GM23248 (cell line): Measurements from ENCODE around the gene MYH15. TPM values are rescaled to one million over a fixed set of nuclear protein-coding genes. Genes with fewer than 3 reads are reported as not detected.

ENCODE experiments used
- DNase-seq: peaks from one replicate; pipeline ENCODE4 v3.0.0-alpha.2; 2015
- H2AFZ ChIP-seq: fragments of 200-600 bp; sonication (generic); 2 replicates; pipeline ENCODE4 v1.6.1; 2016; ENCODE audit warnings: antibody characterized with exemption
- H3F3A ChIP-seq: fragments of 200-600 bp; sonication (generic); 2 replicates; pipeline ENCODE4 v1.6.1; 2016; ENCODE audit warnings: mild to moderate bottlenecking, antibody characterized with exemption, mixed run types; ENCODE audit not compliant: insufficient read depth
- H3K27ac ChIP-seq: fragments of 200-600 bp; sonication (generic); 2 replicates; pipeline ENCODE4 v1.5.1; 2016; ENCODE audit warnings: mild to moderate bottlenecking
- H3K27me3 ChIP-seq: fragments of 200-600 bp; sonication (generic); replicated peaks from 2 replicates; pipeline ENCODE4 v1.6.1; 2016; ENCODE audit warnings: mild to moderate bottlenecking; ENCODE audit not compliant: insufficient read depth
- H3K36me3 ChIP-seq: fragments of 200-600 bp; sonication (generic); 2 replicates; pipeline ENCODE4 v1.6.1; 2016; ENCODE audit warnings: low read depth, mild to moderate bottlenecking
- H3K4me1 ChIP-seq: fragments of 200-600 bp; sonication (generic); 2 replicates; pipeline ENCODE4 v1.6.1; 2016; ENCODE audit warnings: mild to moderate bottlenecking; ENCODE audit not compliant: insufficient read depth
- H3K4me2 ChIP-seq: fragments of 200-600 bp; sonication (generic); one replicate; pipeline ENCODE4 v1.6.1; 2016; ENCODE audit warnings: mild to moderate bottlenecking; ENCODE audit not compliant: unreplicated experiment
- H3K4me3 ChIP-seq: fragments of 200-600 bp; sonication (generic); 2 replicates; pipeline ENCODE4 v1.5.1; 2016; ENCODE audit warnings: mild to moderate bottlenecking
- H3K79me2 ChIP-seq: fragments of 200-600 bp; sonication (generic); 2 replicates; pipeline ENCODE4 v1.6.1; 2016; ENCODE audit warnings: mild to moderate bottlenecking; ENCODE audit not compliant: insufficient read depth
- H3K9ac ChIP-seq: fragments of 200-600 bp; sonication (generic); 2 replicates; pipeline ENCODE4 v1.6.1; 2016; ENCODE audit warnings: mild to moderate bottlenecking
- H3K9me2 ChIP-seq: fragments of 200-600 bp; sonication (generic); 2 replicates; pipeline ENCODE4 v1.6.1; 2016; ENCODE audit warnings: mixed run types, mild to moderate bottlenecking, moderate library complexity; ENCODE audit not compliant: insufficient read depth
- H3K9me3 ChIP-seq: fragments of 200-600 bp; sonication (generic); one replicate; pipeline ENCODE4 v1.6.1; 2017; ENCODE audit warnings: low read depth
- H4K20me1 ChIP-seq: fragments of 200-600 bp; sonication (generic); 2 replicates; pipeline ENCODE4 v1.6.0; 2016; ENCODE audit not compliant: insufficient read depth
- EZH2 ChIP-seq: fragments of 200-600 bp; sonication (generic); IDR thresholded peaks from 2 replicates; pipeline ENCODE4 v1.6.1; 2018; ENCODE audit warnings: antibody characterized with exemption, mild to moderate bottlenecking; ENCODE audit not compliant: insufficient read depth, poor library complexity, severe bottlenecking
- EZH2phosphoT487 ChIP-seq: fragments of 200-600 bp; sonication (generic); IDR thresholded peaks from 2 replicates; pipeline ENCODE4 v1.6.1; 2018; ENCODE audit warnings: antibody characterized with exemption, moderate library complexity, mild to moderate bottlenecking, low read depth; ENCODE audit not compliant: insufficient read depth
- WGBS, 2 experiments: methylation state at CpG; one replicate each; pipeline ENCODE4 v1.1.6; 2015 to 2017; ENCODE audit warnings: low lambda C conversion rate in 2 of 2, low coverage in 1 of 2; ENCODE audit errors: missing lambda C conversion rate in 2 of 2; 5-methylcytosine and 5-hydroxymethylcytosine counted together
- in situ Hi-C: fragments of 300-500 bp; cut with MboI; formaldehyde crosslinking; loops from 2 replicates; pipeline ENCODE4 v1.15.0; 2020
- polyA plus RNA-seq: library from polyadenylated mRNA; unstranded; fragments of >200 nt; fragmentation: Nextera tagmentation; extraction: Ambion mirVana; gene quantifications from 2 replicates; pipeline ENCODE4 v1.2.1, GENCODE V29; 2016
- total RNA-seq: library from RNA; depleted of rRNA; stranded (reverse); fragments of >200 nt; shearing (Covaris generic); gene quantifications from 2 replicates; pipeline ENCODE4 v1.2.3, GENCODE V29; 2014

Gene MYH15
- total and polyA plus RNA-seq, 2 experiments from 2014 or later: 0.08 to 0.11 TPM

GRCh38 chr3:108516881-108517280 is 6.5 kb upstream of the MYH15 start:
- Histone ChIP-seq H3K36me3 (no peaks in the 10 kb centered on the region), H3K4me1 (no peaks in the 10 kb centered on the region), H3K9me3 (no peaks in the 10 kb centered on the region), H3F3A (no peaks in the 10 kb centered on the region), H2AFZ (no peak overlapping the region), H3K4me2 (no peak overlapping the region), H3K79me2 (no peaks in the 10 kb centered on the region), H3K4me3 (no peak overlapping the region), H3K9me2 (no peaks in the 10 kb centered on the region), H3K27me3 (0 out of 2 replicates have a peak, but pooled peaks cover 4% of the 10 kb centered on the region), H3K27ac (no peak overlapping the region), H3K9ac (no peak overlapping the region), H4K20me1 (no peaks in the 10 kb centered on the region)
- no peak for TF ChIP-seq EZH2
- TF ChIP-seq EZH2phosphoT487: no peak
- WGBS, 2 experiments: 71 to 87% methylated on average over 2 of the region's 2 CpGs
- in situ Hi-C loops: no loop called here
- no peak for DNase-seq

- in situ Hi-C loops: no loop called here
- no peak overlapping the region for H3K4me3 ChIP-seq
- no peak overlapping the region for H2AFZ ChIP-seq
- H3K4me2 ChIP-seq: no peak overlapping the region
- H3K4me1 ChIP-seq: no peaks in the 10 kb centered on the region
- H4K20me1 ChIP-seq: no peaks in the 10 kb centered on the region
- TF ChIP-seq EZH2phosphoT487 (no peak), EZH2 (no peak)
- H3K27ac ChIP-seq: no peak overlapping the region
- H3K9ac ChIP-seq: no peak overlapping the region
- H3K9me3 ChIP-seq: no peaks in the 10 kb centered on the region
- no peaks in the 10 kb centered on the region for H3K36me3 ChIP-seq
- DNase-seq: peak; percentile 42
- H3F3A ChIP-seq: no peaks in the 10 kb centered on the region
- no peaks in the 10 kb centered on the region for H3K79me2 ChIP-seq
- no peaks in the 10 kb centered on the region for H3K9me2 ChIP-seq
- 0 out of 2 replicates have a peak, but pooled peaks cover 4% of the 10 kb centered on the region for H3K27me3 ChIP-seq
- WGBS, 2 experiments: 33 to 35% methylated on average over 3 of the region's 3 CpGs
Measured at GRCh38 chr3:108513961-108514360, 3.6 kb upstream of the MYH15 start.

GRCh38 chr3:108512671-108513070 is 2.3 kb upstream of the MYH15 start:
- Histone ChIP-seq H3K9ac (no peak overlapping the region), H4K20me1 (no peaks in the 10 kb centered on the region), H3K4me2 (no peak overlapping the region), H3K36me3 (no peaks in the 10 kb centered on the region), H3K27me3 (0 out of 2 replicates have a peak, but pooled peaks cover 4% of the 10 kb centered on the region), H3K27ac (no peak overlapping the region), H3K4me1 (no peaks in the 10 kb centered on the region), H3K79me2 (no peaks in the 10 kb centered on the region), H3F3A (no peaks in the 10 kb centered on the region), H3K9me2 (no peaks in the 10 kb centered on the region), H2AFZ (no peak overlapping the region), H3K9me3 (no peaks in the 10 kb centered on the region), H3K4me3 (no peak overlapping the region)
- no peak for DNase-seq
- TF ChIP-seq EZH2phosphoT487 (no peak), EZH2 (no peak)
- WGBS, 2 experiments: 48 to 62% methylated on average over 2 of the region's 2 CpGs
- in situ Hi-C loops: no loop called here

- no peak overlapping the region for H3K4me3 ChIP-seq
- H3K36me3 ChIP-seq: no peaks in the 10 kb centered on the region
- no peaks in the 10 kb centered on the region for H3K4me1 ChIP-seq
- H3K9me2 ChIP-seq: no peaks in the 10 kb centered on the region
- no peak overlapping the region for H3K27ac ChIP-seq
- H3K27me3 ChIP-seq: 0 out of 2 replicates have a peak, but pooled peaks cover 4% of the 10 kb centered on the region
- in situ Hi-C loops: no loop called here
- H3K9me3 ChIP-seq: no peaks in the 10 kb centered on the region
- H3K9ac ChIP-seq: no peak overlapping the region
- no peaks in the 10 kb centered on the region for H3K79me2 ChIP-seq
- no peaks in the 10 kb centered on the region for H4K20me1 ChIP-seq
- no peak for DNase-seq
- H3K4me2 ChIP-seq: no peak overlapping the region
- H3F3A ChIP-seq: no peaks in the 10 kb centered on the region
- no peak for TF ChIP-seq EZH2phosphoT487
- no peak for TF ChIP-seq EZH2
- H2AFZ ChIP-seq: no peak overlapping the region
Measured at GRCh38 chr3:108511490-108511889, 1.1 kb upstream of the MYH15 start.

- no peak overlapping the region for H3K9ac ChIP-seq
- H3K4me2 ChIP-seq: no peak overlapping the region
- 86 to 90% methylated on average over 4 of the region's 4 CpGs for WGBS, 2 experiments
- no peak for TF ChIP-seq EZH2
- H3K9me2 ChIP-seq: no peaks in the 10 kb centered on the region
- H3K27ac ChIP-seq: no peak overlapping the region
- H3K27me3 ChIP-seq: 0 out of 2 replicates have a peak, but pooled peaks cover 4% of the 10 kb centered on the region
- no peaks in the 10 kb centered on the region for H3K36me3 ChIP-seq
- no peaks in the 10 kb centered on the region for H3F3A ChIP-seq
- no peaks in the 10 kb centered on the region for H4K20me1 ChIP-seq
- H2AFZ ChIP-seq: no peak overlapping the region
- no peak overlapping the region for H3K4me3 ChIP-seq
- H3K4me1 ChIP-seq: no peaks in the 10 kb centered on the region
- in situ Hi-C loops: no loop called here
- H3K79me2 ChIP-seq: no peaks in the 10 kb centered on the region
- H3K9me3 ChIP-seq: no peaks in the 10 kb centered on the region
- no peak for DNase-seq
Measured at GRCh38 chr3:108511055-108511454, 659 bp upstream of the MYH15 start.
